ENCODE measurements around the gene M1AP.

Gene M1AP

GRCh38 chr2:74588664-74589063 is 59.5 kb downstream of the M1AP start:
- DNase-seq: no peak

DNA sequence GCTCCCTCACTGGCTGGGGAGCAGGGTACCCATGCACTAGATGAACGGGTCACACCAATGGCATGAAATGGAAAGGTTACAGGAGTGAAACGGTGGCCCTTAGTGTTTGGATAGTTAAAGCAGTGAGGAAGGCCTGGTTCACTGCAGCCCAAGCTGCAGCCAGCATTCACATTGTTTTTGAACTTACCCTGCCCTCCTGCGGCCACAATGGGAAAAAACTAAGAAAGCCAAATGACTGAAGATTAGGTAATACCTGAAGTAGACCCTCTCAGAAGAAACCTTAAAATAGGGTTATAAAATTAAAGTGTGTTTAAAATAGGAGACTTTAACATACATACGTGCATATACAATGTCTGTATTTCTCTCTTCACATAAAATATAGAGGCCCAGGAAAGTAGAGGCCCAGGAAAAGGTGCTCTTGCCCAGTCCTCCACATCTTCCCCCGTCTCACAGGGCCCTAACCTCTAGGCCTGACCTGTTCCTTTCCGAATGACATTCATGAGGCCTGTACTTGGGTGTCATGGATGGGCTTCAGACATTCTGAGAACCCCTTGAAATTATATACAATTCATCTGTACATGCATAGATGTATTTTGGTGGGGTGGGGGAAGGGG is 60.4 kb downstream of the M1AP start:
- peak; percentile 65 for DNase-seq

DNA sequence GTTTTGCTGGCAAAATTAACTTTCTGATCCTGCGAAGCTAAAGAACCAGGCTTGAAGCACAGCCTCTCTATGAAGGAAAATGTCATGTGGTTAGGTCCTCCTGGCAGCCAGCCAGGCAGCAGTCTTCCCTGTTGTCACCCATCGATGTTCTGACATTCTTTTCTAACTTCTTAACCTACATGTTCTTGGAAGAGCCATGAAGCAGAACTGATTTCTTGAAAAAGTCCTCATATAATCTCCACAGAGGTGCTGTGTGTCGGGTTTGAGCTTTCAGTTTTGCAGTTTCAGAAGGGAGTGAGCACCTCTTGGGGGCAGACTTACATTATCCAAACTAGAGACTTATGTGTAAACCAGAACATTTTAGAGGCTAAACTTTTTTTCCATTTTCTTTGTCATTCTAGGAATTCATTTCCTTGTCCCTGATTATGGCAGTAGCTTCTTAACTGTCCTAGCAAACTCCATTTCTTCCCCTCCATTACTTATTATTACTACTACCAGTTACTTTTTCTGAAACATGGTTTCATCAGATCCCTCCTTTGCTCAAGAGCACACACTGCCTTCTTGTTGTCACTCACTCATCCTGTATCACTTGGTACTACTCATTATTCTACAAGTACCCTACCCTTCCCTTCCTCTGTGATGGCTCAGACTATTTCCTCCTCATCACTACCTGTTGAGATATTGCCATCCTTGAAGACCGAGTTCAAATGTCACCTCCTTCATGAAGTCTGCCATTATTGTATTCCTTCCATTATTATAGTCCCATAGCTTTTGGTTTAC is 62.5 kb downstream of the M1AP start:
- peak; percentile 23 for DNase-seq

DNA sequence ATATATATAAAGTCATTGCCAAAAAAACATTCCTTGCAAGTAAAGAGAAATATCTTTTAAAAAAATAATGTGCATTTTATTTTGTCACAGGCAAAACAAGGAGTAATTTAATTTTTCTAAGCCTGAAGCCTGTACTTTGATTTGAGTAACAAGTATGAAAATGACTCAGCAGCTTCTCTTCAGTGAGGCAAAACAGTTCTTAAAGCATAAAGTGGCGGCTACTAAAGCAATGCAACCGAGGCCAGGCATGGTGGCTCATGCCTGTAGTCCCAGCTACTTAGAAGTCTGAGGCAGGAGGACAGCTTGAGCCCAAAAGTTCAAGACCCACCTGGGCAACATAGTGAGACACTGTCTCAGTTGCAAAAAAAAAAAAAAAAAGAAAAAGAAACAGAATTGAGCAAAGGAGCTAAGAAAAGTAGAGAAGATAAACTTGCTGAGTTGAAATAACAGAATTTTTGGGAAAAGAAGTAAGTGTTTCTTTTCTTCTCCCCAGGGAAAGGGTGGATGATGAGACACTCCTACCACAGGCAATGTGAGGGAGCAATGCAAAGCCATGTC is 64.0 kb downstream of the M1AP start:
- no peak for DNase-seq

GRCh38 chr2:74583504-74583903 is 64.6 kb downstream of the M1AP start:
- no peak for DNase-seq

GRCh38 chr2:74582184-74582583 is 65.9 kb downstream of the M1AP start:
- no peak for DNase-seq

DNA sequence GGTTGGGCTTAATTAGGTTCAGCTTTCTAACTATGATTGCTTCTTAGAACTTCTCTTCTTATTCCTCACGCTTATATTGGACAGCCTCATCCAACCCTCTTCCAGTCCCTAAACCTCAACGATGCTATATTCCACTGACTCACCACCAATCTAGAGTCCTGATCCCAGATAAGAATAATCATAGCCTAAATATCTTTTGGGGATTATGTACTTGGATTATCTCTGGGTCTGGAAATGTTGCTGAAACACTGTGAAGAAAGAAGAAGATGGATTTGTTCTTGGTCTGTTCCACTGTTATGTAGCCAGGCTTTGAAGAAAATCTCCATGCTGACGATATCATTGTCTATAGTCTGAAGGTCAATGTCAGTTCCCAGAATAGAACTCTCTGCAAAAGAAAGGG is 66.7 kb downstream of the M1AP start:
- no peak for DNase-seq

DNA sequence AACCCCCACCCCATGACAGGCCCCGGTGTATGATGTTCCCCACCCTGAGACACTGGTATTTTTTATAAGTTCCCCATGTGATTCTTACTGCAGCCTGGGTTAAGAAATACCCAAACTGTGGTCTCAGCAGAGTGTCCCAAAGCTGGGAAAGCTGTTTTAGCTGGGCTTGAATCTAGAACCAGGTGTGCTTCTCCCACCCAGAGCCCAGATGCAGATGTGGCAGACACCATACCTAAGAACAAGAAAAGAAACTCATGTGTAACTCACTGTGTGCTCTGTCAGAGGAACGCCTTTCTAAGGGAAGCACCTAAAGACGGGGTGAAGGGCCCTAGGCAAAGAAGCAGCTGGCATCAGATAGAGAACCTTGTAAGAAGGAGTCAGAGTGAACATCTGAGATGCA is 69.7 kb downstream of the M1AP start:
- no peak for DNase-seq

- DNase-seq: no peak
These were observed 70.7 kb downstream of the M1AP start for GRCh38 chr2:74577448-74577847.

DNA sequence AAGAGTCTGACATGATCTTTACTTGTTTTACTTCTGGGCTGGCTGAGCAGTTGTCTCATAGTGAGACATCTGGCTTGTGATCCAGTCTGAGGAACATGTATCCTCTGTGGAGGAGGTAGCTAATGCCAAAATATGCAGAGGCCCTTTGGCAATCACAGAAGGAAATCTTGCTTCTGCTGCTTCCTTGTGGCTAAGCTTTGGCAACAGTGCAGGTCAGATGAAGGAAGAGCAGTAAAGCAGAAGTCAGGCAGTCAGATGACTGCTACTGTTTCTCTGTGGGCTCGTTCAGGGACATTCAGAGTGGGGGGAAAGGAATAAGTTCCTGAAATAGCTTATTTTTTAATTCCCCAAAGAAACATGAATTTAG is 71.3 kb downstream of the M1AP start:
- no peak for DNase-seq

- no peak for DNase-seq
These were observed 71.8 kb downstream of the M1AP start for GRCh38 chr2:74576211-74576862.

- no peak for DNase-seq
These were observed 72.8 kb downstream of the M1AP start for GRCh38 chr2:74575320-74575719.

DNA sequence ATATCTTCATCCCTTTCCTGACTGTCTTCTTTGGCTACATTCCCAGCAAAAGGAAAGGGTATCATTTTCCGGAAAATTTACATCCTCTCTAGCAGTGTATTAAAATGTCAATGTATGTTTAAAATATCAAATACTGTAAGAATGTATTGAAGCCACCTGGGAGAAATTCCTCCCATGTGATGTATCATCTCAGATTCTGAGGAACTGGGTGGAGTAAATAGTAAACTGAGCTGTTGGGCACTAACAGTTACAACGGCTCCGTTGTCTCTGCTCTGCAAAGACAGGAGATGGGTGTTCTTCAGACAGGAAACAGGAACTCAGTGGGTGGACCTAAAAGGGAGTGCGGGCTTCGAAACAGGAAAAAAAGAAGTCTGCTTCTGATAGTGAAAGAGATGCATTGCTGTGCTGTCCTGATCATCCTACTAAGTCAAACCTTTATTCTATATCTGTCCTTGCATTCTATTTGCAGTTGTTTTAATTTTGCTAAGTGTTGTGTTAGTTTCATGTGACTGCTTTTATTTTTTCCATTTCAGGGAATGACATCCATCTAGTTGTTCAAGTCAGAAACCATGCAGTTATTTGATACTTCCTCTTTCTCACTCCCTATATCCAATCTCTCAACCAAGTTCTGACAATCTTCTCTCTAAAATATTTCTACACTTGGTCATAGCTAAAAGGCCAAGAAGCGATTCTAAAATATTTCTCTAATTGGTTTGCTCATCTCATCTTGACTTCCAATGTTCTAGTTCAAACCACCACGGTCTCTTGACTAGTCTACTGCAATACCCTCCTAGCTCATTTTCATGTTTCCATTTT is 74.2 kb downstream of the M1AP start:
- DNase-seq: peak; percentile 21

- no peak for DNase-seq
These were observed 75.8 kb downstream of the M1AP start for GRCh38 chr2:74572178-74572925.

- DNase-seq: no peak
These were observed 77.1 kb downstream of the M1AP start for GRCh38 chr2:74571058-74571457.

DNA sequence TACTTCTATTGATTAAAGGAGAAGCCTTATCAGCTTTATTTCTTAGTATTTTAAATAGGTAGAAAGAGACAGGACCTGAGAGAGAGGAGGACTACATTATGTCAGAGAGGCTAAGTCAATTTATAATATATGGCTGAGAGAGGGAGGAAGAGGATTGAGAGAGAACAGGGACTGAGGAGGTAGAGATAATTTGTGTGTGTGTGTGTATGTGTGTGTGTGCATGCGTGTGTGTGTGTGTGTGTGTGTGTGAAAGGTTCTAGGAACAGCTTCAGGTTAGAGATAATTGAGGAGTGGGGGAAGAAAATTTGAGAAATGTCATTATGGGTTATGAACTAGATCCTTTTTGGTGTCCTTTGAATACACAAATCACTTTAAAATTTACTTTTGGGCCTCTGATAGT is 78.4 kb downstream of the M1AP start:
- no peak for DNase-seq

GRCh38 chr2:74567881-74568280 is 80.2 kb downstream of the M1AP start:
- no peak for DNase-seq

GRCh38 chr2:74566754-74567085 is 81.4 kb downstream of the M1AP start:
- DNase-seq: no peak

- no peak for DNase-seq
These were observed 81.9 kb downstream of the M1AP start for GRCh38 chr2:74566076-74566753.

GRCh38 chr2:74564222-74564621 is 83.9 kb downstream of the M1AP start:
- no peak for DNase-seq

- no peak for DNase-seq
These were observed 85.9 kb downstream of the M1AP start for GRCh38 chr2:74562126-74562775.

Data from RPMI8226 (cell line).